Inferior parietal cortex (tissue), 1 donor: Measurements from ENCODE around the gene SORCS1.

Source experiments
- DNase-seq: peaks from one replicate; pipeline ENCODE4 v3.0.0-alpha.2; 2016; ENCODE audit errors: extremely low spot score

Gene SORCS1

GRCh38 chr10:106900016-106900652 is 264.4 kb downstream of the SORCS1 start:
- DNase-seq, result no peak

GRCh38 chr10:106898446-106898845 is 266.1 kb downstream of the SORCS1 start:
- DNase-seq, result no peak

- DNase-seq, result no peak
Measured at GRCh38 chr10:106897719-106898118, 266.8 kb downstream of the SORCS1 start.

- DNase-seq, result peak; percentile 38
Measured at GRCh38 chr10:106894692-106895091, 269.8 kb downstream of the SORCS1 start.

GRCh38 chr10:106877574-106877973 is 286.9 kb downstream of the SORCS1 start:
- DNase-seq, result no peak

- DNase-seq, result no peak
Measured at GRCh38 chr10:106874604-106874889, 290.0 kb downstream of the SORCS1 start.

- DNase-seq, result no peak
Measured at GRCh38 chr10:106873770-106874603, 290.5 kb downstream of the SORCS1 start.

GRCh38 chr10:106872176-106872575 is 292.3 kb downstream of the SORCS1 start:
- DNase-seq, result no peak

GRCh38 chr10:106866244-106866845 is 298.2 kb downstream of the SORCS1 start:
- no peak for DNase-seq

GRCh38 chr10:106864031-106864430 is 300.5 kb downstream of the SORCS1 start:
- DNase-seq, result no peak

GRCh38 chr10:106863549-106863948 is 301.0 kb downstream of the SORCS1 start:
- no peak for DNase-seq

- no peak for DNase-seq
Measured at GRCh38 chr10:106859892-106860652, 304.4 kb downstream of the SORCS1 start.

- no peak for DNase-seq
Measured at GRCh38 chr10:106857728-106858127, 306.8 kb downstream of the SORCS1 start.

- DNase-seq, result no peak
Measured at GRCh38 chr10:106857213-106857612, 307.3 kb downstream of the SORCS1 start.

- DNase-seq, result no peak
Measured at GRCh38 chr10:106836933-106837663, 327.4 kb downstream of the SORCS1 start.

- DNase-seq, result no peak
Measured at GRCh38 chr10:106832846-106833245, 331.7 kb downstream of the SORCS1 start.

GRCh38 chr10:106830471-106830870 is 334.0 kb downstream of the SORCS1 start:
- DNase-seq, result no peak

- DNase-seq, result no peak
Measured at GRCh38 chr10:106830006-106830405, 334.5 kb downstream of the SORCS1 start.

- DNase-seq, result no peak
Measured at GRCh38 chr10:106826716-106827115, 337.8 kb downstream of the SORCS1 start.

- DNase-seq, result no peak
Measured at GRCh38 chr10:106825576-106826364, 338.7 kb downstream of the SORCS1 start.

- DNase-seq, result no peak
Measured at GRCh38 chr10:106820579-106820978, 343.9 kb downstream of the SORCS1 start.
